ENCODE measurements around the gene FAM107B.

FAM107B gene

DNA sequence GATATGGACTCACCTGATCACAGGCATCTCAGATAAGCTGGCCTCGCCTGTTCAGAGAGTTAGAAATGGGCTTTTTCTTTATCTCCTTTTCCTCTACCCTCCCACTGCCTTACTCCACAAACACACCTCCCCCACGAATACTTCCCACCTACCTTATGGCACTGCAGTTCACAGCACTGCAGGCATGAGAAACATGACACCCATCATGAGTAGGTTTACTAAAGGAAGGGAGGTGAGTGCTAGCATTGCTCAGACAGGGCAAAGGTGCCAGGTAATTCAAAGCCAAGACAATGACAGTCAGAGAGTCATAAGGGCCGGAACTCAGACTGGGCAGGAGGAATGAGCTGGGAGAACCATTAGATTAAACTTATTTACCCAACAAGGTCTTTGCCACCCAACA is 220.6 kb downstream of the FAM107B start:
- no peak for ATAC-seq

DNA sequence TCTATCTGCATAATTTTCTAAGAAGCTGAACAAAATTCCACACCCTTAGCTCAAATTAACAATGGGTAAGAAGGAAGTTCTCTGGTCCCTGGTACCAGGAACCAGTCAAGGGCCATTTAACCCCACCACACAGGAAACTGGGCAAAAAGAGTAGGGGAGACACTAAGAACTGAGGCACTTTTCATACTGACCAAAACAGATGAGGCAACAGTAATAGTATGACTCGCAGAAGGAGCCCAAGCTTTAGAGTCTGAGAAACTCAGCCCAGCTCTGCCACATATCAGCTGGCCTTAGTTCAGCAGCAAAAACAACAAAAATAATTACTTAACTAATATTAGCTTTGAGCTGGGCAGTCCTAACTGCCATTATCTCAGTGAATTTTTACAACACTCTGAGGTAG is 221.2 kb downstream of the FAM107B start:
- peak; percentile 25 to 36 for ATAC-seq

DNA sequence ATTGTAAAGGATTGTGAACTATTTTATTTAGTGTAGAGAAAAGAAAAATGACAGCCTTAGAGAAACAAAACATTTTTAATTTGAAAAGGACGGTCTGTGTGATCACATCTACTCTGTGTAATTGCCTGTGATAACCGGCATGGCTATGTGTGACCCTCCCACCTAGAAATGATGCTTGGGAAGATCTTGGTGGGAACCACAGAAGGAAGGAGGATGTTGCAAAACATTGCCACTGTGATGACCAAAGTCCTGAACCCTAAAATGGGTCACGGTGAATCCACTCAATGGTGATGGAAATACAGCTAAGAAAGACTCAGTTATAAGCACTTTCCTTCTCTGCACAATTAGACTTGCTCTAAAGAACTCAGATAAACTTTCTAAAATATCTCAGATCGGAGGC is 222.7 kb downstream of the FAM107B start:
- no peak for ATAC-seq

DNA sequence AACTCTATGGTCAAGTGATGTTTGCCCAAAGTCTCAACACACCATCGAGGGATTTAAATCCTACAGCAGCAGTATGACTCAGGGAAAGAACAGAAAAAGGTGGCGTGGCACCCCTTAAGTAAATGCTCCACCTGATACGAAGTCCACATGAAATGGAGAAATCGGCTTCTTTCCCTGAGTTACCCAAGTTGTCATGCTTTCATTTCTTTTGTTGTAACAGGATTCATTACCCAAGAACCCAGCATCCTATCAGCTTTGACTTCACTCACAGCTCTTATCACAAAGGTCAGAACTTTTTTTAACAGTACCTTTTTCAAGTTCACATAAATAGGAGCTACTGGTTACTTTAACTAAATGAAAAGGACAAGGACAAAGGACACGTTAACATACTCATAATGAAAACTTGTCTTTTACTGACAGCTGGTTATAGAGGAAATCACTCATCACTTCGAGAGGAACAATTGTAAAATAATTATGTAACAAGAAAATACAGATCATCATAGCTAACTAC is 224.2 kb downstream of the FAM107B start:
- peak; percentile 52 to 54 for ATAC-seq

DNA sequence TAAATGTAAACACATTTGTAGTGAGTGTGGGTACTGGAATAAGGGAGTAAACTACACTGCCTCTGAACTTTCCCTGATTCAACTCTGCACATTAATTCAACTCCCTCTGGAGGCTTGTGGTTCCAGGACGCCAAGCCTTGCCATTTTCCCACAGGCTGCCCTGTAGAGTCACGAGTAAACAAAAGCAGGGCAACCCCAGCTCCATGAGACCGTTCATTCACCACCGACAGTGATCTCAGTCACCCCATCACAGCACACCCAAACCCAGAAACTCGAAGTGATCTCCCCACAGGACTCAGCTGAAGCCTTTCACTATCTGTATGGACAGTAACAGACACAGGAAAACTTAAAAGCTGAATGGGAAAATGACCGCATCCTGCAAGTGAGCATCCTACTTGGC is 225.2 kb downstream of the FAM107B start:
- no peak for ATAC-seq

DNA sequence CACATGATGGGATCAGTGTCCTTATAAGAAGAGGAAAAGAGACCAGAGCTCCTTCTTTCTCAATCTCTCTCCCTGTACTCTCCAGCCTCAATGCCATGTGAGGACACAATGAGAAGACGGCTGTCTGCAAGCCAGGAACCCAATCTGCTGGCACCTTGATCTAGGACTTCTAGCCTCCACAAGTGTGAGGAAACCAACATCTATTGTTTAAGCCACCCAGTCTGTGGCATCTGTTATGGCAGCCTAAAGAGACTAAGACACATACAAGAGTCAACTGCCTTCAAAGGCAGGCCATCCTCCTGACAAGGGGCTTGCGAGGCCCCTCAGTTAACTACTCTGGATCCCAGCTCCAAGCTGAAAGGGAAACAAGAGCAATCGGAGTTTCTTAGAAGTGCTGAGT is 225.7 kb downstream of the FAM107B start:
- ATAC-seq = no peak

DNA sequence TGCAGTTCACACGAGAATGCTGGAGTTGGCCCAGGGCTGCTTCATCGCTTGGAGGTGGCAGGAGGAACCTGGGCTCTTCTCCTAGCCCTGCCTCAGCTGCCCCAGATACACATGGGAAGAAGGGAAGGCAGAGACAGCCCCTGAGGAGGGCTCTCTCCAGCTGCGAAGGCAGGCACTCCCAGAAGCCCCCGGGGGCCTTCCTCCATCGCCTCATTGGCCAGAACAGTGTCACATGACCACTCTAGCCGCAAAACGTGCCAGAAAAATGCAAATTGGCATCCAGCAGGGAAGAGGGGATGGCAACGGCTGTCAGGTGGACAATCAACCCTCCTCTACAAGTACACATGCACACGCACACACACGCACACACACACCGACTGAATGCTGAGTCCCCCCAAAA is 226.2 kb downstream of the FAM107B start:
- ATAC-seq = no peak

DNA sequence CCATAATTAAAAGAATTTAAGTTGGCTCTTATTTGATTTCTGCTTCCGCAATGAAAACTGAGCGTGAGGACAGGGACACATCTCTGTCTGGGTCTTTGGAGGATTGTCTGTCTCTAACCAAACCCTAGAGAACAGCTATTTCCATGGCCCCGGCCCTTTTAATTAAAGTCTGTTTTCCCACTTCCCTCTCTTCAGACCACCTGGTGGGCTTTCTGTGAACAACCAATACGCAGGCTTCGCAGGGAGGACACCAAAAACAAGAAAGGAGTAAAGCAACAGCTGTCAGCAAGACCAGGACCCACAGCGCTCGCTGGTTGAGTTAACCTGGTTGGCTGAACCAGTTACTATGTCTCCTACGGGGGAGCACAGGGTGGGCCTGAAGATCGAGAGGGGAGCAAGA is 226.9 kb downstream of the FAM107B start:
- ATAC-seq = no peak

DNA sequence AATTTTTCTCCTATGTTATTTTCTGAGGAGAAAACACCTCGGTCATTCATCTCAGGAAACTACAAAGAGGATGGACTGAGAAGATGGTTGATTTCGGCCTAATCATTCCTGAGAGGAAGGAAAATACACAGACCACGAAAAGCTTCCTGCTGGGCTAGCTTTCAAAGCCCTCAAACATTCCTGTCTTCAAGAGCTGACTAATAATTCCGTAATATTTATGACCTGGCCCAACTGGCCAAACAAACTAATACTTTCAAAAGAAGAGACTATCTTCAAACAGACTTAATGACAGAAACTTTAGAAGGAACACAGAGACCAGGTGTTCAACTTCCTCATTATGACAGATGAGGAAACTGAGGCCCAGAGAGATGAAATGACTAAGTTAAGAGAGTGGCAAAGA is 228.9 kb downstream of the FAM107B start:
- ATAC-seq = no peak

DNA sequence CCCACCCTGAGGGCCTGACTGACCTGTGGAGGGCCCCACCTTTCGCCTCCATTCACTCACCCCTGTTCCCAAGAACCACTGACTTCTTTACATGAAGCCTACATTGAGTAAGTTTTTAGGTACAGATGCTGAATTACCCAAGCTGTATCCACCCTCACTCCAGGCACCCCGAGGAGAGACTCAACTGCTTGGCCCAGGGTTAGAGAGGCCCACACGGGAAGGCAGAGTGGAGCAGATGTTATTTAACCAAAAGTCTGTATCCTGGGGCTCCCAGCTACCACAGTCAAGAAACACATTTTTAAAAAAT is 230.8 kb downstream of the FAM107B start:
- no peak for ATAC-seq

DNA sequence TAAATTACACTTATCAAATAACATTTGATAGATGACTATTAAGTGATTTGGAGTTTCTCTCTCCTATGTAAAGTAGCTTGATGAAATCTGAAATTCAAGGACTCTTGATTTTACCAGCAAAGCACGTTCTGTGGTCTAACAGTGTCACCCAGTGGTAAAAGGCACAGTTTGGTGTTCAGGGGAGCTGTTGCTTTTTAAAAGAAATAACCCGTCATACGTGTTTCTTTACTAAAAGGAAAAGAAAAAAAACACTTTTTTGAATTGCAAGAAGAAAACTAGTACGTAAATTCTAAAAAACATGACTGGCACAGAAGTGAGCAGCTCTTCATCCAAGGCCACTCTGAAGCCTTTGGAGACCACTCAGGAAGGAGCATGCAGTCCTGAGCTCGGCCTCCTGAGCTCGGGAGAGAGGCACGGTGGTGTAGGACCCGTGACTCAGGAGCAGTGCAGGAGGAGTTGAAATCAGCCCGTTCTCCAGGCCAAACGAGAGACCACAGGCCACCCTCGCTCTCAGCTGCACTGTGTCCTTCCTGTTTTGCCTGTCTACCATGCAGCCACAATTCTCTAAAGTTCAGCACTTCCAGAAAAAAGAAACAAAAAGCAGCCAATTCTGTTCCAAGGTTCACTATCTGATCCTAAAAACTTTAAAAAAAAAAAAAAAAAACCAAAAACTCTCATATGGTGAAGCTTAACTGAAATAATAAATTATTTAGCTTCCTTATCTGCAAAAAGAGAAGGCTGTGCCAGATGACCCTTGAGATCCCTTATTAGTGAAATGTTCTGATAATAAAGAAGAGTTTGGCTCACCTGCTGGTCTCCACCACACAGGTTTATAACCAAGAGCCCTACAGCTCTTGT is 231.4 kb downstream of the FAM107B start:
- peak; percentile 77 to 86 for ATAC-seq

DNA sequence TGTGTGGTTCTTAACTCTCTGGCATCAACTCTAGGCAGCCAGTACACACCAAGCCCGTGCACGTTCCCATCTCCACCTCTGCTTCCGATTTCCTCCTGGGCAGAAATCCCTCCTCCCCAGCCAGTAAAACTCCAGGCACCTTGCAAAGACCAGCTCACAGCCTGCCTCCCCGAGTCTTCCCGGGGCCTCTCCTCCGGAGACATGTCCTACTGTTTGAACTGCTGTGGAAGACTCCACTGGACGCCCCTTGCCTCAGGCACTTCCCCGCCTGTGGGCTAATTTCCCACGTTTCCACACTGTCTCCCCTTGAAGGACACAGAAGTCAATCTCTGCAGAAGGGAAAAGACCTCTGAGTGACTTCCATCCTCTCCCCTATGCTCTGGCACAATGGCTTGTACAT is 233.3 kb downstream of the FAM107B start:
- ATAC-seq = no peak

DNA sequence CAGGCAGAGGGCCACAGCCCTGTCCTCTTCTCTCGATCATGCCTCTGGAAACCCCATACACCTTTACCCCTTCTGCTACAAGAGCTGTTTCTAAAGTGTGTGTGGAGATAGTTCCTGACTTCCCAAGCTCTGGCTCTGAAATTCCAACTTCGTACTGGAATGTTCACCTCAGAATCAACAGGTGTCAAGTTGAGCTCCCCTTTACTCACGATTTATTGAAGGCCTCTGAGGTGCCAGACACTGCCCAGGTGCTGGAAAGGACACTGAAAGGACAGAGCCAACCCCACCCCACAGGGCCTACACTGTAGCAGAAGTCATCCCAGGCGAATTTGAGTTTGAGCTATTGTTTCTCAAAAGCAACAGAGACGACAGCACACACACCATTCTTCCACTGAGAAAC is 234.1 kb downstream of the FAM107B start:
- ATAC-seq = no peak

DNA sequence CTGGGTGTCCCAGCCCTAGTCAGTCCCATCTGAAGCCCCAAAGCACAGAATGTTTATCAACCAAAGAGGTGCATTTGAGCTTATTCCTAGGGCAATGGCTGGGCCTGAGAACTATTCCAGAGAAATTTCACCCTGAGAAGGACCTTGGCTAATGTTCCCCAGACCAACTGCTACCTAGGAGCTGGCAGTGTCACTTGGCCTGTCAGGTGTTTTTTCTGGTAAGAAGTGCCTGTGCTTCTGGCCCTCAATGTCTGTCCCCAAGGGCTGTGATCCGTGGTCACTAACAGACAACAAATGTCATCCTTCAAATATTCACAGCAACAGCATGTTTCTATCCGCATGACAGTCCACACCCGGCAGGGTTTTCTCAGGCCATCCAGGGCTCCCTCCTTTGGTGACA is 234.6 kb downstream of the FAM107B start:
- no peak for ATAC-seq

DNA sequence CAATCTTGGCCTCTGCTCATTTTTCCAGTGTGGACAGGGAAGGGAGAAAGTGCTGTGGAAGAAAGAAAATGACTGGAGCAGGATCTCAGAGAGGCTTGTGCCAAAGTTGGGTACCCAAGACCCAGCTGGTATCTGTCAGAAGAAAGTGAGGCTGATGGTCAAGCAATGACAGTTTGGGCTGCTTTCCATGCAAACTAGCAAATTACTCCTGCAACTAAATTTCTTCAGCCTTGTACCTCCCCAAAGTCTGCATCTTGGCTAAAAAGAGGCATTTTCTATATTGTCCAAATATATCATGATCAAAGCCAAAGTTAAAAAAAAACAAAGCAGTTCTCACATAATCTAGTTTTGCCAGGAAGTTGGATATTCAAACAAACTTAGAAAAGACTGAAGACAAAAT is 235.5 kb downstream of the FAM107B start:
- no peak for ATAC-seq

DNA sequence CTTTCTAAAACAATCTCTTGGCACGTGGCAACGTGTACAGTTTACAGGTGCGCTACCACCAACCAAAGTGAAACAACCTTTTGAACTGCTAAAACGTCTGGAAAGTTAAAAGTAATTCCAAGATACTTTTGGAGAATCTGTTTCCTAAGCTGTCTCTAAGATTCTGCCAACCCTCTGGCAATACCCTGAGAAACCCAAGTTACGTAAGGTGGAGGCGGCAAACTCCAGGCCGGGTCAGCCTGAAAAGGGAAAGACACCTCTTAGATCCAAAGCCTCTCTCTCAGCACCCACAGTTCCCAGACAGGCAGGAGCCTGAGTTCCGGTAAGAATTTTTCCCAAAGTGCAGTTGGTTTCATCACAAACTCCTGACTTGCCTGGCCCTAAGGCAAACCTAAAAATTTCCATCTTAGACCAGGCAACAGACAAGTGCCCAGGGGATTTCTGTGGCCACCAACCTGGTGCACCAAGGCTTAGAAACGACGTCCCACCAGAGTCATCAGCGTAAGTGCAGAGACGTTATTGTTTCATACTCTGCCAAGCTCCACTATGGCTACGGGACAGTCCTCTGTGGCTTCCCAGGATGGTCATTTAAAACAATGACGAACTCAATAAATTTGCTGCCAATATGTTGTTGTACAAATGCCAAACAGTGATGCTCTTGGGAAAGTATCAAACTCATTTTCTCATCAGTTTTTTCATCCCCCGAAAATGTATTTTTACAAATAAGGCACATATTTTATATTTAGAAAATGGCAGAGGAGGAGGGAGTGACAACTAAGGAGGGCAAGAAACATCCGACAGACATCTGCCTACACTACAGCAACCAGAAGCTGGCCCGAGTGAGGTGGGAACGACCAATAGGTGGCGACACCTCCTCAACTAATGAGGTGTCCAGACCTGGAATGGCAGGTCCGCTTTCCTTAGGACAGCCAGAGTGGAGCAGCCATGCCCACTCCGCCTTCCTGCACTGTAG is 238.2 kb downstream of the FAM107B start:
- no peak for ATAC-seq

DNA sequence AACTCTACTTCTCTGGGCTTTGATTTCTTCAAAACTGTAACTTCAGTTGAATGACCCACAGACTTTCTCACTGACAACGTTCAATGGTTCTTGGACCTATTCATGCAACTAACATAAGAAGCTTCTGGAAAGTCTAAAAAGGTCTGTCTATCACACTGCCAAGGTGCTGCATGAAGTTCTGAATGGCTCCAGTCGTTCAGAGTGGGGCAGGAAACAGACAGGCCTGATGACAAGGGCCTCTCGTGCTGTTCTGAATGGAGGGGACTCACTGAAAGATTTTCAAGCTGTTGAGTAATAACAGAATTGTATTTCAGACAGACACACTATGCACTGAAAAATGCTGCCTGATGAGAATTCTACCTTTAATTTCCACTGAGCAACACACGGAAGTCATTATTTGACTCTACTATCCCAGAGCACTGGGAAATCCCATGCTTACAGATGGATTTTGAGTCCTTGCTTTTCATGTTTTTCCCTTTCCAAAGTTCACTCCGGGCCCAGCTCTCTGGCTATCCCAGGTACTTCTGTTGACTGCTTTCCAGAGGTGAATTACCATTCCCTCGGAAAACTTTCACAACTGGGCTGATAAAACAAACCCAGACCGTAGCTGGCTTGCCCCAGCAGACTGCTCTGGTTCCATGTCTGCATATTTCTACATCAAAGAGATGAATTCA is 239.1 kb downstream of the FAM107B start:
- ATAC-seq = peak; percentile 59 to 76

DNA sequence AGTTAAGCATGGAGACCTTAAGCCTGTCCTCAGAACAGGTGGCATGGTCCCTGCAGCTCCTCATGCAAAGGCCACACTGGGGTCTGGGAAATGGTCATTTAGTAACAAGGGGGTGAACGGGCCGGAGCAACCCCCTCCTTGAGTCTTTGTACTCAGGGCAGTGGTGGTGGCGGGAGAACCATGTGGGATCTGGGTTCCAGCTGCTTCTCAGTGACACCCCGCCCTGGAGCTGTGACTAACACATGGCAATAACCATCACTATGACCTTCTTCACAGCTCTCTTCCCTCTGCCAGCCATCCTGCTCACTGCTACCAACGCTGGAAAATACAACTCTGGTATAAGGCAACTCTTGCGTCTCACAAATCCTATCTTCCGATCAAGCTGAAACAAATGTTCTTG is 240.5 kb downstream of the FAM107B start:
- ATAC-seq = no peak

DNA sequence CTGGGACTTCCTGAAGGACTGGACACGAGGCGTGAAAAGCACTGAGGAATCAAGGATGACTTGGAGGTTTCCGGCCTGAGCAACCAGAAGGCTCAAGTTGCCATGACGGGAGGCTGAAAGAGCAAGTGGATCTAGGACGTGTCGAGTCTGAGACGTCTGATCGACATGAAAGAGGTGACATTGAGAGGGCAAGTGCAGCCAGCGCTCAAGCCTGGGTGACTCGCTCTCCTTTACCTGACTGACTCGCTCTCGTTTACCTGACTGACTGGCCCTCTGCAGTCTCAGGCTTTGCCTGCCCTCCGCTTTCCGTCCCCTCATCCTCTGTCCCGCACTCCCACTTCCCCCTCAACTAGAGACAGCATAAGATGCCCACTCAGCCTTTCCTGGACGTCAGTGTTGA is 241.4 kb downstream of the FAM107B start:
- no peak for ATAC-seq

DNA sequence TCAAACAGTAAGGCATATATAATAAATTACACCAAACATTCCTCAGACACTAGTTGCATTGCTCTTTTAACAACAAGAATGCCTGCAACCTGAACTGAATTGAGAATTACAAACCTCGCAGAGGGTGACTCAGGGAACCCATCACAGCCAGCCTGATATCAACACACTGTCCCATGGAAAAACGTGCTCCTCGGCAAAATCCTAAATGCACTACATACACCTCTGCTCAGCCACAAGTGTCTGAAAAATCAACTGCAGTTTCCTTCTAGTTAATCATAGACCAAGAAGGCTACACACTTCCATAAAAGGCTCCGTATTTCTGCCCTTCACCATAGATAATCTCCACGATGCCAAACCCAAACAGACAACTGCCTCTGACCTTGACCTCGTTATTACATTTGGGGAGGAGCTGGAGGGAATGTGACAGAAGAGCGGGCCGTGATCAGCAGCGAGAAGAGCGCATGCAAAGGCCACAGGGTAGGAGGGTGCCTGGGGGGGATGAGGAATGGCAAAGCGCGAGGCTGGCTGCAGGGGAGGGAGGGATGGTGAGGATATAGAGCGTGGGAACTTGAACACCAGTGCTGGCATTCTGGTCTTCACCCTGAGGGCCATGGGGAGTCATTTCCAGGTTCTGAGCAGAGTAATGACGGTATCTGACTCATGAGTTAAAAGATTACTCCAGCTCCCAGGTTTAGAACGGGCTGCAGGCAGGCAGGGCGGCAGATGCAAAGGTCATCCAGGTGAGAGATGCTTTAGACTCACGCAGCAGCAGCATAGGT is 242.0 kb downstream of the FAM107B start:
- peak; percentile 32 to 46 for ATAC-seq

DNA sequence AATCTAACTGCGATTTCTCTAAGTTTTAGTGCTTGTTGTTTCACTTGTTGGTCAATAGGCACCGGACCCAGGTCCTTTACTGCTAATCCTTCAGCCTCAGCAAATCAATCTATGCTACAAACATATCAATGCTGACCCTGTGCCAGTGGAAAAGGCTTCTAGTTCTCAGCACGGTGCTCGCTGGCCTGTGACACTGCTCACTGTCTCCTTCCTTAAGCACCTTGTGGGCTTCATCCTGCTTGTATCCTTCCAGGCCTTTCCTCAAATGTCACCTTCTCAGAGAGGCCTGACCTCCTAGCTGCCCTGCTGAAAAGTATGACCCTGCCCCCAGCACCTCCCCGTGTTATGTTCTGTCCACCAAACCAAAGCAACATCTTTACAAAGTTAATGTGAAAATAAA is 242.7 kb downstream of the FAM107B start:
- no peak for ATAC-seq

DNA sequence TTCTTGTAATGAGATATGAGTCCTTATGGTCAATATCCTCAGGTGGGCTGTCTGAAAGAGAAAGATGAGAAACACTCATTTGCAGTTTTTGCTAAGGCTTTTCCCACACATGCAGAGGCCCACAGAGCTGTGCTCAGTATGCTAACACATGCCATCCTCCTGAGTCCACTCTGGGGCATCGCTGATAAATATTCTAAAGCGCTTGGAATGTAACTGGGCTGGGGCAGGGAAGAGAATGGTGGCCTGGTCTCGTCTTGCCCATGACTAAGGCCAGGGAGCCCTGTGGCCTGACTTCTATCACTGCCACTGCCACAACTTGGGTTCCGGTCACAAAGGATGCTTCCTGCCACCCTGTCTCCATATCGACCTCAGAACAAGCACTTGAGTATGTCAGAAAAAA is 244.2 kb downstream of the FAM107B start:
- ATAC-seq = no peak
